Measurements from ENCODE around the gene GLRX. TPM values are rescaled to one million over a fixed set of nuclear protein-coding genes. Genes with fewer than 3 reads are reported as not detected.
A peak's percentile ranks its signal among the peaks of the same experiment; 100 is the strongest.

GLRX gene
- total and polyA plus RNA-seq, 2 of the 4 experiments (the other 2 are of a cell fraction), result 142 to 193 TPM

- no peak overlapping the region for H2BK5ac ChIP-seq (ENCODE audit: low read depth, low read length, poor library complexity, severe bottlenecking)
- H2BK120ac ChIP-seq (ENCODE audit: low read depth, low read length), result peak overlapping the region; percentile 83
- H4K20me1 ChIP-seq (ENCODE audit: insufficient read depth, low read length), result no peaks in the 10 kb centered on the region
- peak overlapping the region; percentile 79 for H3K4ac ChIP-seq (ENCODE audit: low read depth, low read length)
- no peak overlapping the region for H3K23ac ChIP-seq (ENCODE audit: low read depth, low read length)
- no peak overlapping the region for H3K27ac ChIP-seq (ENCODE audit: insufficient read depth, low read length)
- peak overlapping the region; percentile 57 for H2AK9ac ChIP-seq (replicated peaks; ENCODE audit: low read depth, low read length, poor library complexity)
- no CpG with 5 or more reads among the region's 7 CpGs for WGBS, 2 experiments (ENCODE audit: extremely low coverage in 2 of 2, insufficient read length in 1 of 2)
- peaks cover 10% of the 10 kb centered on the region; the same call in 1 of the 2 replicates for H3K9me1 ChIP-seq (ENCODE audit: insufficient read depth, low read length)
- no peak overlapping the region for H3K4me2 ChIP-seq (ENCODE audit: low read depth, low read length)
- H3K79me1 ChIP-seq (ENCODE audit: low read depth in 1 of 2, low read length in 2 of 2), result 0 out of 4 replicates have a peak, but pooled peaks cover 0 to 3% of the 10 kb centered on the region in 2 experiments
- H3K36me3 ChIP-seq (ENCODE audit: control insufficient read depth, insufficient read depth, low read length), result no peaks in the 10 kb centered on the region
- H3K9ac ChIP-seq (ENCODE audit: low read depth, low read length), result no peak overlapping the region
- no TSS peak for BruUV-seq (replicated peaks)
- H4K5ac ChIP-seq (ENCODE audit: low read depth, low read length), result peak overlapping the region; percentile 19; the same call in 1 of the 2 replicates
- peak overlapping the region; percentile 33; the same call in 1 of the 2 replicates for H2AK5ac ChIP-seq (ENCODE audit: low read depth, low read length)
- no peaks in the 10 kb centered on the region for H3K27me3 ChIP-seq (ENCODE audit: control insufficient read depth, insufficient read depth, low read length)
- H3K4me1 ChIP-seq (ENCODE audit: control insufficient read depth, insufficient read depth, low read length), result peaks cover 16% of the 10 kb centered on the region
- ChIA-PET POLR2A (ENCODE audit: unreplicated experiment) (no interaction called here), CTCF (interaction anchor here (0.5 to 1.7 kb wide), 15 partner anchors 10 to 535 kb away, joined by 3 to 5 read pairs (median 3); partner anchors contain the start of genes GLRX, RFESD and RHOBTB3)
- peak overlapping the region; percentile 15; the same call in 1 of the 2 replicates for H3K18ac ChIP-seq (ENCODE audit: low read depth, low read length)
- DNase-seq, result peak; percentile 79
- in situ Hi-C loops (cut with MboI; ENCODE audit: low sequenced_read_pairs), result loop anchor here (10.0 kb wide), 2 partner anchors 182 to 292 kb away; partner anchors contain the start of genes ARSK and SKIC3
- intact Hi-C loops (cut with micrococcal nuclease), result loop anchor here (1.0 to 5.0 kb wide), 5 partner anchors 65 to 289 kb away; partner anchors contain the start of gene ARSK
- dilution Hi-C loops (cut with HindIII; ENCODE audit: low sequenced_read_pairs, unreplicated experiment), result no loop called here
- H2AFZ ChIP-seq (replicated peaks; ENCODE audit: low read length, poor library complexity), result peak overlapping the region; percentile 65
- no peaks in the 10 kb centered on the region for H3K9me3 ChIP-seq (ENCODE audit: control insufficient read depth, insufficient read depth, low read length)
- peak overlapping the region; percentile 57; the same call in 1 of the 3 replicates for H2BK15ac ChIP-seq (ENCODE audit: low read depth, low read length)
- peak; percentile 92 for ATAC-seq (ENCODE audit: low read depth)
- H4K91ac ChIP-seq (ENCODE audit: insufficient read depth, low read depth, low read length), result peak overlapping the region; percentile 29
- peak overlapping the region in 1 of 2 experiments; percentile 85; a peak in 2 of 4 replicates for H4K8ac ChIP-seq (ENCODE audit: low read depth in 2 of 2, low read length in 2 of 2)
- peak overlapping the region; percentile 88 for H3K14ac ChIP-seq (replicated peaks; ENCODE audit: low read depth, low read length)
- H3K56ac ChIP-seq (ENCODE audit: extremely low read depth, insufficient read depth, low read length), result no peak overlapping the region
- H3K4me3 ChIP-seq (ENCODE audit: insufficient read depth, low read depth, low read length), result no peak overlapping the region
- peak overlapping the region; percentile 91 for H2BK20ac ChIP-seq (ENCODE audit: low read depth, low read length)
- TF ChIP-seq POLR2A (IDR thresholded peaks at IDR 0.05; ENCODE audit: low read depth, low read length) (peak; percentile 50), USF2 (IDR thresholded peaks at IDR 0.05; ENCODE audit: low read depth, low read length) (no peak), FOS (IDR thresholded peaks at IDR 0.05; ENCODE audit: low read depth, low read length) (no peak), RFX5 (IDR thresholded peaks at IDR 0.05; ENCODE audit: low read depth, low read length) (no peak), MAFK (IDR thresholded peaks at IDR 0.05; ENCODE audit: low read depth, low read length) (no peak), BHLHE40 (IDR thresholded peaks at IDR 0.05; ENCODE audit: low read depth, low read length) (no peak), SMC3 (IDR thresholded peaks at IDR 0.05; ENCODE audit: low read depth, low read length) (peak; percentile 92), CEBPB (IDR thresholded peaks at IDR 0.05; ENCODE audit: low read depth, low read length) (no peak; the same call in 1 of the 2 replicates), MXI1 (IDR thresholded peaks at IDR 0.05; ENCODE audit: borderline replicate concordance, low read depth, low read length) (no peak), NFE2L2 (IDR thresholded peaks at IDR 0.05; ENCODE audit: low read depth, low read length) (no peak), MAZ (IDR thresholded peaks at IDR 0.05; ENCODE audit: borderline replicate concordance, low read depth, low read length) (no peak), CHD1 (IDR thresholded peaks at IDR 0.05; ENCODE audit: low read depth, low read length) (0 out of 2 replicates have a peak, but pooled peaks have one; percentile 53)
- TF ChIP-seq, protein P1, sequence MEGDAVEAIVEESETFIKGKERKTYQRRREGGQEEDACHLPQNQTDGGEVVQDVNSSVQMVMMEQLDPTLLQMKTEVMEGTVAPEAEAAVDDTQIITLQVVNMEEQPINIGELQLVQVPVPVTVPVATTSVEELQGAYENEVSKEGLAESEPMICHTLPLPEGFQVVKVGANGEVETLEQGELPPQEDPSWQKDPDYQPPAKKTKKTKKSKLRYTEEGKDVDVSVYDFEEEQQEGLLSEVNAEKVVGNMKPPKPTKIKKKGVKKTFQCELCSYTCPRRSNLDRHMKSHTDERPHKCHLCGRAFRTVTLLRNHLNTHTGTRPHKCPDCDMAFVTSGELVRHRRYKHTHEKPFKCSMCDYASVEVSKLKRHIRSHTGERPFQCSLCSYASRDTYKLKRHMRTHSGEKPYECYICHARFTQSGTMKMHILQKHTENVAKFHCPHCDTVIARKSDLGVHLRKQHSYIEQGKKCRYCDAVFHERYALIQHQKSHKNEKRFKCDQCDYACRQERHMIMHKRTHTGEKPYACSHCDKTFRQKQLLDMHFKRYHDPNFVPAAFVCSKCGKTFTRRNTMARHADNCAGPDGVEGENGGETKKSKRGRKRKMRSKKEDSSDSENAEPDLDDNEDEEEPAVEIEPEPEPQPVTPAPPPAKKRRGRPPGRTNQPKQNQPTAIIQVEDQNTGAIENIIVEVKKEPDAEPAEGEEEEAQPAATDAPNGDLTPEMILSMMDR (conservative IDR thresholded peaks at IDR 0.05; ENCODE audit: low read depth, low read length), result peak; percentile 96
- TF ChIP-seq, protein P2, sequence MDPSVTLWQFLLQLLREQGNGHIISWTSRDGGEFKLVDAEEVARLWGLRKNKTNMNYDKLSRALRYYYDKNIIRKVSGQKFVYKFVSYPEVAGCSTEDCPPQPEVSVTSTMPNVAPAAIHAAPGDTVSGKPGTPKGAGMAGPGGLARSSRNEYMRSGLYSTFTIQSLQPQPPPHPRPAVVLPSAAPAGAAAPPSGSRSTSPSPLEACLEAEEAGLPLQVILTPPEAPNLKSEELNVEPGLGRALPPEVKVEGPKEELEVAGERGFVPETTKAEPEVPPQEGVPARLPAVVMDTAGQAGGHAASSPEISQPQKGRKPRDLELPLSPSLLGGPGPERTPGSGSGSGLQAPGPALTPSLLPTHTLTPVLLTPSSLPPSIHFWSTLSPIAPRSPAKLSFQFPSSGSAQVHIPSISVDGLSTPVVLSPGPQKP (IDR thresholded peaks at IDR 0.05; ENCODE audit: borderline replicate concordance, low read depth, low read length), result no peak
Observed at GRCh38 chr5:95846554-95847260, 24.2 kb upstream of the GLRX start.
